HG03571 (cell line): ENCODE data around the gene RGS7BP.

ENCODE experiments used
- ATAC-seq: cut with Tn5 transposase; IDR thresholded peaks from one replicate; pipeline ENCODE4 v1.9.1; 2021; ENCODE audit not compliant: unreplicated experiment

Gene RGS7BP

GRCh38 chr5:64628901-64629300 lies 123.1 kb downstream of the RGS7BP start:
- ATAC-seq = no peak

- ATAC-seq = no peak
Measured at GRCh38 chr5:64629841-64630240, 124.0 kb downstream of the RGS7BP start.

DNA sequence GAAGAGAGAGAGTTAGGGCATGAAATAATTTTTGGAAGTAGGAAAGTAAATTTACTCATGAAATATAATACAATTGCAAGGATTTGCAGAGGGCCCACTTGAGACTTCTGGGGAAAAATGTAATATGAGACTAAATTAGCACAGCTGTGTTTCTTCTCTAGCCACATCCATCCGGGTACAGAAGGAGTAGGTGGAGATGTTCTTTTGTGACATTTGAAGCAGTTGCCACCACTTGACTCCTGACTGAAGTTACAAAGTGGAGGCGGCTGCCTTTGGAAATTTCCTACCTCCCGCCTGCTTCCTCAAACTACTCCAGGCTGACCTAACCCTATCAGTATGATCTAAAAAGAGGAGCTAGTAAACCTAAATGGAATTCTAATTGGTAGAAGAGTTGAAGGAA lies 126.4 kb downstream of the RGS7BP start:
- ATAC-seq = no peak

GRCh38 chr5:64634997-64635686 lies 129.3 kb downstream of the RGS7BP start:
- ATAC-seq = no peak

DNA sequence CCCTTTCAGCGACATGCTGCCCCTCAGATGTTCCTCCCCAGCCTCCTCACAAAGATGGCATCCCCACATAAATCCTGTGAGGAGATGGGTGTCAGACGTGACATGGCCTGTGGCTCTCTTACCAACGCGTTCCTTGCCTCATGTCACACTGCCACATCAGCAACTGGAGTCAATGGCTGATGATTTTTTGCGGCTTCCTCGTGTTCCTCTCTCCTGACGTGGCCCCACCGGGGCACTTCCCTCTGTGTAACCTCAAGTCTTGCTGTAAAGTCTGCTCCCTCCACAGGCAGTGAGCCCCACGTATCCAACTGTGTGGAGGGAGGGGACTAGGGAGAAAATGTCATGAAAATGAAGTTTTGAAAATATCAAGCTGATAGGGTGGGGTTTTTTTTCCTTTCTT lies 131.3 kb downstream of the RGS7BP start:
- no peak for ATAC-seq

GRCh38 chr5:64637837-64638443 lies 132.1 kb downstream of the RGS7BP start:
- ATAC-seq = no peak

DNA sequence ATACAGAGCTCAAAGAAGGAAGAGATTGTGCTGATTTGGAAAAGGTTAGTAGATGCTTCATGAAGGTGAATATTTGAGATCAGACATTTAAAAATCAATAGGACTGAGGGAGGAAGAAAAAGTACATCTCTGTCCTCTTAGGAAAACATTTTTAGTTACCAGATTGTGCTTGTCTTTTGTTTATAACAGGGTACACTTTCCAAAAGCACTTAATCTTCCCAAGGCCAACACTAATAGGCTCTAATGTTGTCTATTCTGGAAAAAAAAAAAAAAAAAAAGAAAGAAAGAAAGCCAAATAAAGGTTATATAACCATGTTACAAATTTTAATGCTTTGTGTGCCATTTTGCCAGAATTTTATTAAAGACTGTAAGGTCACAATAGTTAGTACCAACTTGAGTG lies 139.0 kb downstream of the RGS7BP start:
- ATAC-seq = no peak

DNA sequence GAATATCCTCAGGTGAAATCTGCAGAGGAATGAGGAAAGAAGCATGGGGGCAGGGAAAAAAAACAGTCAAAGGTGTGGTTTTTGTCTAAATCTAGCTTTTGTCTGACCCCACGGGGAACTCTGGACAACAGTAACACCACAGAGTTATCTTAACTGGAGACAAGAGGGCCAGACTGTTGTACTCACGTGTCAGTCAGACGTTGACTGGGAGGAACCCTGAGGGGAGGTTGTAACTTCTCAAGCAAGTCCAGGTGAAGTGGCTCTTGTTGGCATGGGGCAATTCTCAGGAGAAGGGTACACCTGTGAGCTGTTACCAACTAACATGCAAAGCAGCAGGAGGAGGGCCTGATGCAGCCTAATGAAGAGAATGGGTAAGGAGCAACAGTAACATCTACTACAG lies 140.4 kb downstream of the RGS7BP start:
- no peak for ATAC-seq

GRCh38 chr5:64649512-64649911 lies 143.7 kb downstream of the RGS7BP start:
- no peak for ATAC-seq

- ATAC-seq = no peak
Measured at GRCh38 chr5:64653766-64654560, 148.1 kb downstream of the RGS7BP start.

DNA sequence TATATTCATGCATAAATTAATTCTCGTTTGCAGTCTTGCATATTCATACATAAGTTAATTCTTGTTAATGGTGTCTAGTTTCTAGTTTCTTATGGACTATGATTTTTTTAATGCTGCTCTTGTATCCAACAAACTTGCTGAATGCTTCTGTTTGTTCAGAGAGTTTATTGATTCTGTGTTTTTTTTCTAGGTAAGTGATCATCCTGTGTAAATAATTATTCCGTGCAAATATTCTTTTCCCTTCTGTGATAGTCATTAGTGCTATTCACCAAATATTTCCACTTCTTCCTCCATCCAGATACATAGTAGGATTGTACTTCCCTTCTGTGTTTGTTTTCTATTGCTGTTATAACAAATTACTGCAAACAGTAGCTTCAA lies 148.7 kb downstream of the RGS7BP start:
- ATAC-seq = no peak

DNA sequence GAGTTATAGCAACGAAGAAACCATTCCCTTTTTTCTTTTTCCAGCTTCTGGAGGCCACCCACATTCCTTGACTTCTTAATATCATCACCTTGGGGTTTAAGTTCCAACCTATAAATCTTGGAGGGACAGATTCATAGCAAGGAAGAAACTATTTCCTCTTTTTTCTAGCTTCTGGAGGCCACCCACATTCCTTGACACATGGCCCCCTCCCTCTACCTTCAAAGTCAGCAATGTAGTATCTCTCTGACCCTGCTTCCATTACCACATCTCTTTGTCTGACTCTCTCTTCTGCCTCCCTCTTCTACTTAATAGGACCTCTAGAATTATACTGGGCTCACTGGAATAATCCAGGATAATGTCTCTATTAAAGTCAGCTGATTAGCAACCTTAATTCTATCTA lies 149.8 kb downstream of the RGS7BP start:
- ATAC-seq = no peak

GRCh38 chr5:64659289-64659688 lies 153.5 kb downstream of the RGS7BP start:
- ATAC-seq = no peak
